GM19035 (cell line): Measurements from ENCODE around the gene POLR3B.
"Not testable (repeated sequence)": the region's sequence is repeated elsewhere in the genome, so short reads cannot be mapped to it uniquely, and the experiment has no call there.

ENCODE experiments used
- ATAC-seq: cut with Tn5 transposase; IDR thresholded peaks from one replicate; pipeline ENCODE4 v1.9.1; 2021; ENCODE audit not compliant: unreplicated experiment

The POLR3B gene

DNA sequence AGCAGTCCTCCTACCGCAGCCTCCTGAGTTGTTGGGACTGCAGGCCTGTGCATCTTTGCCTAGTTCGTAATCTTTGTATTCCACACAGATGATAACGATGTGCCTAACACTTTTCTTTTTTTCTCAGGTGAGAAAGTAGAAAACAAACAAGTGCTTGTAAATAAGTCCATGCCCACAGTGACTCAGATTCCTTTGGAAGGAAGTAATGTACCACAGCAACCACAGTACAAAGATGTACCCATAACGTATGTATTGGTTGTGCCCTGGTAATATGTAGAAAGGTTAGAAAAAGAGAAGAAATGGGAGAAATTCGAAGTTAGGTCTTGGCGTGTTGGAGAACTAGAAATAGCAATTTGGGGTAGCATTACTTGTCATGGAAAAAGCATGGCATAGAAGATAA is 101.6 kb downstream of the POLR3B start:
- ATAC-seq = no peak

DNA sequence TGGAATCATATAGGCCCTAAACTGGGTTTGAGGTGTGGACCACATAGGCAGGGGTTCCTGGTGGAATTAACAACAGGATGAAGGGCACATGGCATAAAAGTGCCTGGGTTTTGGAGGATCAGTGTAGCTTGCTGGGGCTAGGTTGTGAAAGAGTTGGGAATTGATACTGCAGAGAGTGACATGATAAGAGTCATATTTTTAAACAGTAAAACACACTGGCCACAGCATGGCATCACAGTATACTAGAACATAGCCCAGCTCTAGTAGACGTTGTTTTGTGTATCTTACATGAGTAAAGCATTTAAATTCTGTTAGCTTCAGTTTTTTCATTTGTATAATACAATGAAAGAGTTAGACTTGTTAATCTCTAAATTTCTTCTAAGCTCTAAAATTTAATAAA is 102.0 kb downstream of the POLR3B start:
- no peak for ATAC-seq

DNA sequence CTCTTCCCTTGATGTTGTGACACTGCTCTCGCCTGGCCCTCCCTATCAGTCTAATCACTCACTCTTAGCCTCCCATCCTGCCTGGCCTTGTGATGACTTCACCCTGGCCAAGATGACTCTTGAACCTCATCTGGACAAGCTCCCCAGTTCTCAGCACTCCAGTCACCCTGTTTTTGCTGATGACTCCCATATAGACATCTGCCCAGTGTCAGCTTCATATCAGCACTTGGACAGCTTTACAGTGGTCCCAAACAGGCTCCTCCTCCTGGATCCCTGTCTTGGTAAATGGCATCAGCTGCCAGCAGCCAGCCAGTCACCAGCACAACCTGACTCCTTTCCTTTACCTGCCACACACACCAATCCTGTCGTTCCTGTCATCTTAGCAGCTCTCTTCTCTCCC is 104.2 kb downstream of the POLR3B start:
- ATAC-seq = no peak

DNA sequence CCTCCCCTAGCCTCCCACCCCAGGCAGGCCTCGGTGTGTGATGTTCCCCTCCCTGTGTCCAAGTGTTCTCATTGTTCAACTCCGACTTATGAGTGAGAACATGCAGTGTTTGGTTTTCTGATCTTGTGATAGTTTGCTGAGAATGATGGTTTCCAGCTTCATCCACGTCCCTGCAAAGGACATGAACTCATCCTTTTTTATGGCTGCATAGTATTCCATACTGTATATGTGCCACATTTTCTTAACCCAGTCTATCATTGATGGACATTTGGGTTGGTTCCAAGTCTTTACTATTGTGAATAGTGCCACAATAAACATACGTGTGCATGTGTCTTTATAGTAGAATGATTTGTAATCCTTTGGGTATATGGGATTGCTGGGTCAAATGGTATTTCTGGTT is 108.1 kb downstream of the POLR3B start:
- not testable (repeated sequence) for ATAC-seq

DNA sequence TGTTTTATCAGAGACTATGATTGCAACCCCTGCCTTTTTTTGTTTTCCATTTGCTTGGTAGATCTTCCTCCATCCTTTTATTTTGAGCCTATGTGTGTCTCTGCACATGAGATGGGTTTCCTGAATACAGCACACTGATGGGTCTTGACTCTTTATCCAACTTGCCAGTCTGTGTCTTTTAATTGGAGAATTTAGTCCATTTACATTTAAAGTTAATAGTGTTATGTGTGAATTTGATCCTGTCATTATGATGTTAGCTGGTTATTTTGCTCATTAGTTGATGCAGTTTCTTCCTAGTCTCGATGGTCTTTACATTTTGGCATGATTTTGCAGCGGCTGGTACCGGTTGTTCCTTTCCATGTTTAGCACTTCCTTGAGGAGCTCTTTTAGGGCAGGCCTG is 118.1 kb downstream of the POLR3B start:
- ATAC-seq = not testable (repeated sequence)

DNA sequence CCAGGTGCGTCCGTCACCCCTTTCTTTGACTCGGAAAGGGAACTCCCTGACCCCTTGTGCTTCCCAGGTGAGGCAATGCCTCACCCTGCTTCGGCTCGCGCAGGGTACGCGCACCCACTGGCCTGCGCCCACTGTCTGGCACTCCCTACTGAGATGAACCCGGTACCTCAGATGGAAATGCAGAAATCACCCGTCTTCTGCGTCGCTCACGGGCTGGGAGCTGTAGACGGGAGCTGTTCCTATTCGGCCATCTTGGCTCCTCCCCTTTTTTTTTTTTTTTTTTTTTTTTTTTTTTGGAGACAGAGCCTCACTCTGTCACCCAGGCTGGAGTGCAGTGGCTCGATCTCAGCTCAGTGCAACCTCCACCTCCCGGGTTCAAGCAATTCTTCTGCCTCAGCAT is 120.1 kb downstream of the POLR3B start:
- ATAC-seq = not testable (repeated sequence)

DNA sequence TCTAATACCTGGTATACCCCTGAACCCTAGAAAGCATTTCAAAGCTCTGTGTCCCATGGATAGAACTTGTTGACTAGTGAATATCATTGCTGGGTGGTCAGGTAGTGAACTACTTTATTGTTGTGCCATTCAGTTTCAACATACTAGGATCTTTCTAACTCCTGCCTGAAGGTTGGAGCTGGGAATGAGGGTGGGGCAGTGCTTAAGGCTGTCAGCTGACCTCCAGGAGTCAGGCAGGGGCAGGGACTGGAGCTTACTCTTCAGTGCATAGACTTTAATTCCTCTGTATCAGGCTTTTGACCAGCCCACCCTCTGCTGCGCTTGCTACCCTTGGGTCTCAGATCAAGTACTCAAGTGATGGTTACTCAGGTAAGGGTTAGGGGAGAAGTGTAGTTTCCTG is 122.7 kb downstream of the POLR3B start:
- ATAC-seq = no peak

DNA sequence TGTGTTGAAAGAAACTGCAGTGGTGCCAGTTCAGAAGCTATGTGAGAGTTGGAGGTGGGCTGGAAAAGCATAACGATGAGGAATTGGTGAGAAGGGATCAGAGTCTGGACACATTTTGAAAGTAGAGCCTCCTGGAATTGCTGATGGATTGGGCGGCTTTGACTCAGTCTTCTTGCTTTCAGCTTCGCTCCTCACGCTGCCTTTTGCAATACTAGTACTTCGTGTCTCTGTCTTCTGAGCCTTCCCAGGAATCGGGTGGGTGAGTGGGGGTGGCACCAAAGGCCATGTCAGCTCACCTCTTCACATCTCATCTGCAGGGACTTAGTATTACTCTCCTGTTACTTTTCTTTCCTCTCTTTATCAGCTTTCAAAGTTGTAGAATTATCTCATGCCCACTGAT is 123.7 kb downstream of the POLR3B start:
- no peak for ATAC-seq

DNA sequence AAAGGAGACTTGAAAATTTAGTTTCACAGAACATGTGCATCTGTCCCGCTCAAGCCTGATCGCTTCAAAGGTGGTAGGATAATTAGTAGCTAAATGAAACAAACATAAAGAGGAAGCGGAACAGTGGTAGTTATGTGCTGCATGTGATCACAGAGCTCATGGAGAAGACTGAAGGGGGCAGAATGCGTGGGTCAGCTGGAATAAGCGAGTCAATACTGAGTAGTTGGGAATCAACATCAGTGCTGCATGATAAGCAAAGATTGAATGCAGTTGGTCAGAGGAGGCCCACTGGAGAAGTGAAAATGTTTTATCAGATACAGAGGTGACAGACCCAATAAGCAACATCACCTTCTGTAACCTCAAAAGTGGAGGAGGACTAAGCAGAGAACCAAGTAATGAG is 130.1 kb downstream of the POLR3B start:
- no peak for ATAC-seq

DNA sequence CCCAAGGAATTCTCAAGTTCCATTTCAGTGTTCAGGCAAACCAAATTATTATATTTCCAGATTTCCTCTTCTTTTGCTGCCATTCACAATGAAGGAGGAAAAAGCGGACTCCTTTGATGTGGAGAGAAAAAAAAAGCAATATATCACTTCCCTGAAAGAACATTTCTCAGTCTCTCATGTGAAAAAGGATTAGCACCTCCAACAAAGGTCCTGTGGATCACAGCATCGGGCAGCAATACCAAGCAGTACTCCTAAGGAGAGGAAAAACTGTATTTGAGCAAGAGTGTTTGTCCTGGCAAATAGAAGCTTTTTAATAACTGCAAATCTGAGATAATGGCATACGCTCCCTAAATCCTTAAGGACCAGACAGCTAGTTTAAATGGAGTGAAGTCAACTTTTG is 131.3 kb downstream of the POLR3B start:
- no peak for ATAC-seq

DNA sequence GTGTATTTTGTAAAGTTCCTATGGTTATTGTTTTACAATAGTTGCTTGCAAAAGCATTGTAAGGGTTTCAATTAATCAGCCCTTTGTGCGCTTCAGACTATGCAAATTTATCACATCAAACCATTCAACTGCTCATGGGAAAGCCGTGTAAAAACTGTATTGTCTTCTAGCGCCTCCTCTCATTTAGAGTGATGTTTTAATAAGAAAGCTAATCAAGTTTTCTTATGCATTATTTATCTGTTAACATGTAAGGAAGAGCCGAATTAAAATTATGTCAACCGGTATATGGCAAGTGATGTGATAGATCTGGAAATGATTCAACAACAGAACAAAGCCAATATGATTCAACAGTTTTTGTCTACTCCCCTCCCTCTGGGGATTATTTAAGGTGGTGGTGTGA is 132.7 kb downstream of the POLR3B start:
- no peak for ATAC-seq

DNA sequence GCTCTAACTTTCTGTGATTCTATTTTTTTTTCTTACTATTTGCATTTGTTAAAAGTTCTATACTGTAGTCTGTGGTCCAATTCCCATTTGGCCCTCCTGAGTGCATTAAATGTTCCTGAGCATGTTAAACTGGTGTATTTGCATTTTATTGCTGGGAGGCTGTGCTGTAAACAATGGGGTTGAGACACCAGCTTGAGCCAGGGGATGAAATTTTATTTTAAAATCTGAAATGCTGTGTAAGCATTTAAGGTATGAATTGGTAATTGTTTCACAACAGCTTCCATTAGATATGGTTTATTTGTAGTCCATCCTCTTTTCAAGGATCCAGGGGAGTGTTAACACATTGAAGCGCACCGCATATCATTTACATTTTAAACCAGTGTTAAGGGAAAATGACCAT is 135.3 kb downstream of the POLR3B start:
- no peak for ATAC-seq

DNA sequence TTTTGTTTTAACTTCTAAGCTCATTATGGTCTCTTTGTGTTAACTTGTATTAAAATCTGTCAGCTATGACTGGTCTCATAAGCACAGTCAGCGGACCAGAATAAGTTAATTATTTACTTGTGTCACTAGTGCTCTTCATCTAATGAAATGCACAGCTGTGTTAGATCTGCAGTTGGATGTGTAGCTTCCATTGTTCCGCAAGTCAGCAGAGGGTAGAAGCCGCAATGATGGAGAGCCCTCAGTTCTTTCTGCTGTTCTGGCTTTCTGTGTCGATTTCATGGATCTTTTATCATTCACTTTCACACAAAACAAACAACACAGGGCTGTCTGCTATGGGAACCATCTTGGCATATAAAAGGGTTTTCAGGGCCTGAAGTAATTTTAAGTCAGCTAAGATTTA is 136.0 kb downstream of the POLR3B start:
- ATAC-seq = no peak

DNA sequence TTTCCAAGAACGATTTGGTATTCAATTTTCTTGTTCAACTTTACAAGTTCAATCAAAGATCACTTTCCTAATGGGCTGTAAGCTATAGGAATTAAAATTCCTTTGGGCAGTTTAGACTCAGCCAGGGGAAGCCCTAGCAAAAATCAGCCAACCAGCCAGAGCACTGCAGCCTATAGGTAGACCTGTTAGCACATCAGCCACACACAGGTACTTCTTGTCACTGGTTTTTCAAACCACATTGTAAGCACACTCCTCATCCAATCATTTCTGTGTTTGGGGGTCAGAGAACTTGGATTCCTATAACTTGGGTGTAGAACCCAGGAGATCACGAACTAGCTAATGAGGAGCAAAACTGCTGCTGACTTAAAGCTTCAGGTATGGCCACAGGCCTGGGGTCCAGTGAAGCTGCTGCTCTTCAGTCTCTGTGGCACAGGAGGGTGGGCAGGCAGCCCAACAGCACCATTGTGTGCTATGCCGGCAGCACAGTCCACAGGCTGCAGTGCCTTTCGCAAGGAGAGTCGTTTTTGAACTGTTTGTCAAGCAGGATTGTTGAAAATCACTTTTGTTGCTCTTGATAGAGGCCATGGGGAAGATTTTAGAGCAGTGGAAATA is 137.9 kb downstream of the POLR3B start:
- no peak for ATAC-seq

DNA sequence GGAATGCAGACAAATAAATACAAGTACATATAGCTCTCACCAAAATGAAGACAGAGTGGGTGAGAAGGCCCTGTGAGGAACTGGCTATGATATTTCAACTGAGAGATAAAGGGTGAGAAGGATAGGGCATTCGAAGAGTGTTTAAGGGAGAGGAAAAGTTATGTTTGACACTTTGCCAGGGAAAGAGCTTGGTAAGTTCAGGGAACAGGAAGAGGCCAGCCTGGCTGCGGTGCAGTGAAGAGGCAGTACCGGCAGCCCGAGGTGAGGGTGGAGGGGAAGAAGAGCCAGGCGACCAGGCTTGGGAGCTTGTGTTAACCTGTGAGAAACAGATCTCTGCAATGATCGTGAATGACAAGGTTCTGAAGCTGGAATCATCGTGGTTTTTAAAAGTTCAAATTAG is 140.5 kb downstream of the POLR3B start:
- no peak for ATAC-seq

DNA sequence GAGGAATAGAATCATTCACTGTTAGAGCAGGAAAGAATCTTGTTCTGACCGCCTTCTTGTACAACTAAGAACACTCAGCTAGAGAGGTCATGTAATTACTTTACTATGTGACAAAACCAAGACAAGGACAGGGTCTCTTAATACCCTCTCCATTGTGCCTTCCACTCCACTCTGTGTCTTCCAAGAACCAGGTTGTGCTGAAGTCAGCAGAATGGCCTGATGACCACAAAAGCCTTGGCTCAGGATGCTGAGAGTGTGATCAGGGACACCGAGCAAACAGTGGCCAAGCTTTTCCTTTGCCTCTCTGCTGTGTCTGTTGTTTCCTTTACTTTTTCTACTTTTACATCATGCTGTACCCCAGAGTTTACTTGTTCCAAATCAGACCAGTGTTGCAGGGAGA is 142.1 kb downstream of the POLR3B start:
- no peak for ATAC-seq

DNA sequence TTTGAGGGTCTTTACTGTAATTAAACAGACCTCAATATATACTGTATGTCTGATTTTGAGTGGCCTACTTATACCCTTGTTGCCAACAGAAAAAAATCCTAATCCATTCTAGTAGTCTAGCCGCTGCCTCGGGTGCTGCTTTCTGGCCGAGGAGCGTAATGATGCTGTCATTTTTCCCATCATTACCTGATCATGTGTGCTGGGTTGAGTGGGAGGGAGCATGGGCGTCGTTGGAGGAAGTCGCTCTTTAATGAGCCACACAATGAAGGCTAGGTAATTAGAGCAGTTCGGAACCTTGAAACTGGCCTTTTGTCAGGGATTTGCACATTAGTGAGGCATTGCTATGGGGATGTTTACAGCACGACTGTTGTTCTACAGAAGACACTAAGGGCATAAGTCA is 149.1 kb downstream of the POLR3B start:
- ATAC-seq = no peak

DNA sequence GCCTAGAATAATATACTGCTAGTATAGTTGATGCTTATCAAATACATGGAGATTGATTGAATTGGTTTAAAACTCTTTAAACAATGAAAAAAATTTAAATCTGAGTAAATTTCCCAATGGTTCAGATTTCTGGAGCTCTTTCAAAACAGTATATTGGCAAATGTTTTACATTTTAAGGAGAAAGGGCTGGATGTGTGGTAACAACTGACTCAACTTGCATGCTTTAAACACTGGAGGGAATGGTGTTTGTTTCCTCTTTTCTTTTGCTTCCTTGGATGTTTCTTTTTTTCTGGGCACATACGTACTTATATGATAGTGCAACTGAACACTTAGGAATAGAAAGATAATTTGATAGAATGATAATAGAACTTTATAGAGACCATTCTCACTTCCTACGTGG is 151.4 kb downstream of the POLR3B start:
- no peak for ATAC-seq

DNA sequence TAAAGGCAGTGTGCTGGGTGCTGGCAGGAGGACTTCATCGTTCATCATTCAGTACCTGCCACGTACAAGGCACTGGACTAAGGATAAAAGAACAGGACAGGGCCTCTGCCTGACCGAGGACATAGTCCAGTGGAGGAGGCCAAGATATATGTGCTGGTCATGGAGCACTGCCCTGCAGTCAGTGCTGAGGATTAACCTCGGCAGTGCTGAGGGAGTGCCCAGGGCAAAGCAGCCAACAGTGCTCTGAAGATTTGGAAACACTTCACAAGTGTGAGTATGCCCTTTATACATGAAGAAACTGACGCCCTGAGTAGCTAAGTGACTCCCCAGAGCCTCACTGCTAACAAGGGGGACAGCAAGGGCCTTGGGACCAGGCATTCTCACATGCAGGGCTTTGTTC is 153.8 kb downstream of the POLR3B start:
- no peak for ATAC-seq

DNA sequence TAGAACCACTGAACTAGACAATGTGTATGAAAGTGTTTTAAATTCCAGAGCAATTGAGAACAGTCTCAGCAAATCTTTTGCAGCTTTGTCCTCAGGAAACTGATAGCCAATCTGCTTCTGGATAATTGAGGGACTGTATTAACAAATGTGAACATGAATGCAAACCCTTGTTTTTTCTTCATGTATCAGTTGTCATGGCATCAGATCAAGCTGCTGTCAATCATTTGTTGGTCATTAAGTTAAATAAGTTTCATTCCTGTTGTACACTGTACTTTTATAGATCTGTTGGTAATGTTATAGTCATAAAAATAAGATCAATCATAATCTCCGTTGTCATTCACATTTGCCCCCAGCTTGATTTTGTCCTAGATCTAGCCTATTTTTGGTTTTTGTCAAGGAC is 159.8 kb downstream of the POLR3B start:
- no peak for ATAC-seq

DNA sequence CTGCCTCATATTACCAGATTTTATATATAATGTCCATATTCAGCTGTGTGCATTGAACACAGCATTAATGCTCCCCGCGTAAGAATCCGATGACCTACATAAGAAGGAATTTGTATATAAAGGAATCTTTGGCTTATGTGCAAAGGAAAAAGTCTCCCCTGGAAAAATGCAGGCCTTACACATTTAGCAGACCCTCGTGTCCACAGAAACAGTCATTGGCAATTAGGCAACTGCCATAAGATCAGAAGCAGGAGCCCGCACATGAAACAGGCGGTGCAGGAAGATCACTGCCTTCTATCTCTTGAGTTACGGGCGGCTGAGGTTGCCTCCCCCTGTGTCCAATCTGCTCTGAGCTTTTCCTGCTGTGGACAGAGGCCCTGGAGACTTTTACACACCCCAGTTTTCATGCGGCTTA is 162.1 kb downstream of the POLR3B start:
- no peak for ATAC-seq

DNA sequence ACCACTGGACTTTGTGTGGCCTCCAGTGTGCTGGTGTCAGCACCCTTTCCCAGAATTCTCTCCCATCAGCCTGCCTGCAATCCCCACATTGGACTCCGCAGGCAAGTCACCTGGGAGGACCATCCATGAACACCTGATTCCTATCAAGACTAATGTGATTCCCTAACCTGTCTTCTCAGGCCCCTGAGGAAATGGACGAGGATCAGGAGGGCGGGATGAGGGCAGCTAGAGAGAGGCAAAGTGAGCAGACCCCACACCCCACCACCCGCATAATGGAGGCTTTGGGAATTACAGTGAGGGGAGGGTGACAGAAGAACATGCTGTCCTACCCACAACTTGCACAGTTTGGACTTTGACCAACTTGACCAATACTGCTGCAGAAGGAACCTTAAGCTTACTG is 164.4 kb downstream of the POLR3B start:
- no peak for ATAC-seq

DNA sequence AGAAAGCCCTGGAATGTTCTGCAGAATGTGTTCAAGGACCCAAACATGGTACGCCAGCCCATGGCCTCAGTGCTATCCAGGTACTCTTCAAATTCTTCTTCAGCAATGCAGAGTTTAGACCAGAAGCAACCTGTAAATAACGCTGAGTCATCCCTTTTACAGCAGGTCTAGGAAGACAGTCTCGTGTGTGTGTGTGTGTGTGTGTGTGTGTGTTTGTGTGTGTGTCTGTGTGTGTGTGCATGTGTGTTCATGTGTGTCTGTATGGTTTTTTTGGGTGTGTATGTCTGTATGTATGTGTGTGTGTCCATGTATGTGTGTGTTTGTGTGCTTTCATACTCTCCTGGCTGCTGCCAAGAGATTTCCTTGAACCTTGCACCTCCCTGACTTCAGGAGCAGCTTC is 165.2 kb downstream of the POLR3B start:
- ATAC-seq = no peak

DNA sequence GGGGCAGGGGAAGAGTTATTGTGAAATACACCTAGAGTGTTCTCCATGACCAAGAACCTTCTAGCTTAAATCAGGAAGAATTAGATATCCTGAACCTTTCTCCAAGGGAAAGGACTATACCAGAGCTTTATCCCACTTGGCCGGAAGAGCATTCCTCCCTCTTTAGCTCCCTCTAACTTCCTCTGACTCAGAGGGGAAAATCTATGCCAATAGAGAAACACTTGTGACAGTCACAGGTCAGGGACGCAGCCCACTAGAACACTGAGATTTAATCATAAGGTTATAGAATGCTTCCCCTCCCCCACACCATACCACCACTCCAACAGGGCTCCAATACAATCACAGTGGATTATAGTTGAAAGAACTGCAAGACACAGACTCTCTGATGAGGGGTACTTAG is 169.8 kb downstream of the POLR3B start:
- ATAC-seq = no peak
